ENCODE results near the gene RHD.

DNA sequence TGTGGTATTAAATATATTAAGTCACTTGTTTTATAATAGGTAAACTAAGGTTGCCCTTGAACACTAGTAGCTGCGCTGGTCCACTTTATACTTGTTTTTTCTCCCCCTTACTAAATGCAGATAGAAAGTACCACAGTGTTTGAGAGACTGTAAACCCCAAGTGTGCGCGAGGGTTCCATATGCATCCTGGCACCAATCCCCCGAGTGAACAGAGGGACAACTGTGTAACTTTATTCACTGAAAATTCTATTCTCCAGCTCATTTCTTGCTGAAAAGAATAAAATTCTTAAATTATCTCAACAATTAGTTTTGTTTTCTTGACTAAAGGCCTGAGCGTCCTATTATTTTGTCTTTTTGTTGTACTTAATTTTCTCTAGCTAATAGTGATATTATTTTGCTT, 26.9 kb upstream of the RHD start:
- TF ChIP-seq POLR2A (IDR thresholded peaks at IDR 0.05): no peak
- TF ChIP-seq, protein P1, sequence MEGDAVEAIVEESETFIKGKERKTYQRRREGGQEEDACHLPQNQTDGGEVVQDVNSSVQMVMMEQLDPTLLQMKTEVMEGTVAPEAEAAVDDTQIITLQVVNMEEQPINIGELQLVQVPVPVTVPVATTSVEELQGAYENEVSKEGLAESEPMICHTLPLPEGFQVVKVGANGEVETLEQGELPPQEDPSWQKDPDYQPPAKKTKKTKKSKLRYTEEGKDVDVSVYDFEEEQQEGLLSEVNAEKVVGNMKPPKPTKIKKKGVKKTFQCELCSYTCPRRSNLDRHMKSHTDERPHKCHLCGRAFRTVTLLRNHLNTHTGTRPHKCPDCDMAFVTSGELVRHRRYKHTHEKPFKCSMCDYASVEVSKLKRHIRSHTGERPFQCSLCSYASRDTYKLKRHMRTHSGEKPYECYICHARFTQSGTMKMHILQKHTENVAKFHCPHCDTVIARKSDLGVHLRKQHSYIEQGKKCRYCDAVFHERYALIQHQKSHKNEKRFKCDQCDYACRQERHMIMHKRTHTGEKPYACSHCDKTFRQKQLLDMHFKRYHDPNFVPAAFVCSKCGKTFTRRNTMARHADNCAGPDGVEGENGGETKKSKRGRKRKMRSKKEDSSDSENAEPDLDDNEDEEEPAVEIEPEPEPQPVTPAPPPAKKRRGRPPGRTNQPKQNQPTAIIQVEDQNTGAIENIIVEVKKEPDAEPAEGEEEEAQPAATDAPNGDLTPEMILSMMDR (IDR thresholded peaks at IDR 0.05): no peak

Measured in testis (tissue), 2 donors.